Stimulated activated CD4-positive, alpha-beta T cell treated with anti-CD3 and anti-CD28 coated beads, Interleukin-1b, Interleukin-23, amount 100 ng/mL, for 4 hours (primary cell): ENCODE results near the gene GCK.

Experiments
- DNase-seq, 2 donors: peaks; one replicate each; pipeline ENCODE4 v3.0.0-alpha.2; 2020; ENCODE audit warnings: low read depth in 2 of 2

GCK gene

GRCh38 chr7:44103923-44104859 lies 85.0 kb downstream of the GCK start, which contains the start of gene AEBP1:
AEBP1 (plus strand) TSS chr7:44104345; CDS start chr7:44104666, 321 bp downstream.
- no peak for DNase-seq

DNA sequence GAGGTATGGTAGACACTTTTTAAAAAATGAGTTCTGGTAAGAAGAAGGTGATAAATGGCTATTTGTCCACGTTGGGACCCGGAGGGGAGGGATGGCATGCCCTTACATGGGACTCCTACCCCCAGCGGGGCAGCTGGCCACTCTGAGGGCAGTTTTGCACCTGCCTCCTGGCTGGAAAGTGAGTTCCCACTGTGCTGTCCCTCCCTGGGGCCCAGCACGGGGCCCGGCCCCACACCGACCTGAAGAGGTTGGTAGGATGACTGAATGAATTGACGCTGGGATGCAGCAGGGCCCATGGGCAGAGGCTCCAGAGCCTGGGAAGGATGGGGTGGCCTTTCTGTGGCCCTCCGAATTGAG lies 85.7 kb downstream of the GCK start:
- no peak for DNase-seq

- DNase-seq: no peak
Observed at GRCh38 chr7:44102846-44103565, 86.2 kb downstream of the GCK start.

DNA sequence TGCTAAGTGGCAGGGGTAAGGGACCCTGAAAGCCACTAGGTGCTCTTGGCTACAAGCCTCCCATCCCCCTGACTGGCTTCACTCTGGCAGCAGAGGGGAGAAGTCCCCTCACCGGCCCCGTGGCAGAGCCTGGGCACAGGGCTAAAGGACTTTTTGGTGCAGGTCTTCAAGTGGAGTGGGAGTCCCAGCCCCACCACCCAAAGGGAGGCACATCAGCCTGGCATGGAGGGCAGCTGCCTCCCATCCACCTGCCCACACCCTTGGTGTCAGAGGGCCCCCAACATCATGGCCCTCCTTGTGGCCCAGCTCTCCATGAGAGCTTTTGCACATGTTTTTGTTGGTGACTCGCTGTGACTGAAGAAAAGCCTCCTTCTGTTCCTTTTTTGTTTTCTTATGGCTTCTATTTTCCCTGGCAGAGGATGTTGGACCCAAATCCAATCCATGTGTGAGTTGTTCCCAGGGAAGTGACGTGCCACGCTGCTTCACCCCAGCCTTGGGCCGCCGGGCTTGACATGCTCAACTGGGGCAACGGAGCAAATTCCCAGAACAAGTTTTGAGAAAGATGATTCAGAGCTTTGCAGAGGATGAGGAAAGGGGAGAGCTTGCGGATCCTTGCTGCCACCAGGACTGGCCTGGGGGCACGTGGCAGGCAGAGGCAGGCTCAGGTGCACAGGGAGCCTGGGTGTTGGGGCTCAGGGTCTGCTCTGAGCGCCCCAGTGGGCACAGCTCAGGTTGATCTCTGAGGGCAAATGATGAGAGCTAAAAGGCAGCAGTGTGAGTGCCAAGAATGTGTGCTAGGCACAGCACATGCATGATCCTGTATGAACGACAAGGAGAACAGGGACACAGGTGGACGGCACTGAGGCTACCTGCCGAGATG lies 87.0 kb downstream of the GCK start:
- no peak for DNase-seq

- DNase-seq: no peak
Observed at GRCh38 chr7:44101303-44101965, 87.8 kb downstream of the GCK start.

DNA sequence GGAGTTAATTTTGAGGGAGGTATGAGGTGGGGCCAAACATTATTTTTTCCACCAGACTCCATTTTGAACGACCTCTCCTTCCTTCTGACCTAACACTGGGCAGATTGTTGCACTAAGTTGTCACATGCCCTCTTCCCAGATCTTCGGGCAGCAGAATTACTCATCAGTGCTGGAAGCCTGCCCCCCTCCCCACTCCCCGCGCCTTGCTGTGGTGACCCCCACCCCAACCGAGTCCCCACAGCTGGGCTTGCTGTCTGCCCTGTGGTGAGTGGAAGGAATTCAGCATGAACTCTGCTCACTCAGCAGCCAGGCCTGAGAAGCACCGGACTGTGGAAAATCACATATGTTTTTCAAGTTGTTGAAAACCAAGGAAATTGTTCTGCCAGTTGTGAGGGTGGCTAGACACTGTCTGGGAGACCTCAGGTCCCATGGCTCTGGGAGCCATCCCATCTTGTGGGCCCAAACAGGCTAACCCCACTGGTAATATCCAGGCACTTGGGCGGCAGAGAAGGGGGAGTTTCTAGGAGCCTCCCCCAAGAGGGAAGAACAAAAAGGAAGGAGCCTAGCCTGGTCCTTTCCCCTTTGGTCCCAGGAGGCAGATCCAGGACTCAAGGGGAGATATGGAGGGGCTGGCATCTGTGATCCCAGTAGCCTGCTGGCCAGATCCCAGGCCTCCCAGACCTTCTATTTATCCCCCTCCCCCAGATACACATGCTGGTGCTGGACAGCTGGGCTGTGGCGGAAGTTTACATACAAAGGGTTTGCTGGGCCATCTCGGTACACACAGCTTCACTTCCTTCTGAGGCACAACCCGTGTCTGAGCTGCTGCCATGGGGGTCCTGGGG lies 88.6 kb downstream of the GCK start:
- no peak for DNase-seq

GRCh38 chr7:44099669-44100068 lies 89.6 kb downstream of the GCK start:
- DNase-seq: no peak

DNA sequence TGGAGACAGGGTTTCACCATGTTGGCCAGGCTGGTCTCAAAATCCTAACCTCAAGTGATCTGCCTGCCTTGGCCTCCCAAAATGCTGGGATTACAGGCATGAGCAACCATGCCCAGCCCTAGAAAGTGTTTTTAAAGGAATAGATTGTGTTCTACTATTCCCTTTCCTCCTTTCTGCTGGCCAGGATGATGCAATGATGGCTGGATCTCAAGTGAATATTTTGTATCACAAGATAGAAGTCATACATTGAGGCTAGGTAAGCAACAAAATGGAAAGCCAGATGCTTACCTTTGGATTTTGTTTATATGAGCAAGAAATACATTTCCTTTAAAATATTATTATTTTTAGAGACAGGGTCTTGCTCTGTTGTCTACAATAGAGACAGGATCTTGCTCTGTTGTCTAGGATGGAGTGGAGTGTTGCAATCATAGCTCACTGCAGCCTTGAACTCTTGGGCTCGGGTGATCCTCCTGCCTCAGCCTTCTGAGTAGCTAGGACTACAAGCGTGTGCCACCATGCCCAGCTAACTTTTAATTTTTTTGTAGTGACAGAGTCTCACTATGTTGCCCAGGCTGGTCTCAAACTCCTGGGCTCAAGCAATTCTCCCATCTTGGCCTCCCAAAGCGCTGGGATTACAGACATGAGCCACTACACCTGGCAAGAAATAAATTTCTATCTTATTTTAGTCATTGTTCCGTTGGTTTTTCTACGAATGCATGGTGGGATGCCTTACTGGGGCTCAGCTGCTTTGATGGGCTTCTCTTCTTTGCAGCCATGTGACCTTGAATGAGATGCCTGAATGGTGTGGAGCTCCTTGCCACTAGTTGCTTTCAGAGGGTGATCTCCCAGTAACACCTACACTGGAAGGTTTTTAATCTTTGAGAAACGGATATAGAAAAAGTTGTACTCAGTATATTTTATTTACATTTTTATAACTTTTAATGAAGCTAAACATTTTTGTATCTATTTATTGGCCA lies 90.9 kb downstream of the GCK start:
- no peak for DNase-seq

DNA sequence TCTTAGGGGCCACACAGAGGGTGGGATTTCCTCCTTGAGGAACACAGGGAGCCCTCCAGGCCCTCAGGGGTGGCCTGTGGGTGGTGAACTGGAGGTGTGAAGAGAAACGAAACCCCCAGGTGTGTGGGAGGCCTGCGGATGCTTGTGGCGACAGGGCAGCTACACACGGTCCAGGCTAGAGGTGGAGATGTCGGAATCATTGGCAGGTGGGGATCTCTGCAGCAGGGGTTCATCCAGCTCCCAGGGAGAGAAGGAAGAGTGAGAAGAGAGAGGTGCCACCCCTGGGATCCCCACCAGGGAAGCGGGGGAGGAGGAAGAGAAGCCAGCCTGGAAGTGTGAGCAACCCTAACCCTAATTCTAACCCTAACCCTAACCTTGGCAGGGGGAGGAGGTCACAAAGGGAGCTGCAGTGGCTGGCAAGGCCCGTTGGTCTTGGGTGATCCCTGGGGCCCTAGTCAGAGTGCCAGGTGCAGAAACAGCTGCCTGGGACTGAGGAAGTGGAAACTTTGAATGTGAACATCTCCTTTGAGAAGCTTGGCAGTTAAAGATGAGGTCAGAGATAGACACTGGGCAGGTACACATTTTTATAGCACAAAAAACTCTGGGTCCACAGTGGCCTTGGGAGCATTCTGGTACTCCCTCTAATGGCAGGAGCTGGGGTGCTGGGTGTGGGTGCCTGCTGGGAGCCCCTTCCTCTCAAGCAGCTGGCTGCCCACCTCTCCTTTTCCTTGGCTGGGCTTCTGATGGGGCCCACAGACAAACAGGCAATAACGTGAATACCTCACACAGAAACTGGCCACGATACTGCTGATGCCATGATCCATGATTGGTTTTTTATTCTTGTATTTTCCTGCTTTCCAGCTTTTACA lies 91.9 kb downstream of the GCK start:
- no peak for DNase-seq

DNA sequence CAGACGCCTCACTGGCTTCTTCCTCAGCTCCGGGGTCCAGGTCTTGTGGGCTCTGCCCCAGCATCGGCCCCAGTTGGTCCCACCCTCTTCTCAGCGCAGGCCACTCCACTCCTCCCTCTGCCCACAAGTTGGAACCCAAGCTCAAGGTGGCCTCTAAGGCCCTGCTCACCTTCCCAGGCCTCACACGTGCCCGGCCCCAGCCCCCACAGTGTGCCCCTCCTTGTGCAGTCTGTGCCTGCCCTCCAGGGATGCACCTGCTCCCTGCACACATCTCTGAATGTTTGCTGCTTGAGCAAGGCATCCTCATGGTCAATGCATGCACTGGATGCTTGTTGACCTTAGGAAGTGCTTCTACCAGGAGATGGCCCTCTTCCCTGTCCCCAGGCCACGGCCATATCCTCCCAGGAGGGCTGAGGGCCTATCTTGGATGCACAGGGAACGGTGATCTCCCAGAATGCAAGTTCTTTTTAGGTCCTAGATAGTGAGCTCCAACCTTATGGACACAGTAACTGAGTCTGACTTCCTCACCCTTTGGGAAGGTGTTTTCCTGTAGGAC lies 92.8 kb downstream of the GCK start:
- no peak for DNase-seq

GRCh38 chr7:44095781-44096180 lies 93.5 kb downstream of the GCK start:
- DNase-seq: no peak

DNA sequence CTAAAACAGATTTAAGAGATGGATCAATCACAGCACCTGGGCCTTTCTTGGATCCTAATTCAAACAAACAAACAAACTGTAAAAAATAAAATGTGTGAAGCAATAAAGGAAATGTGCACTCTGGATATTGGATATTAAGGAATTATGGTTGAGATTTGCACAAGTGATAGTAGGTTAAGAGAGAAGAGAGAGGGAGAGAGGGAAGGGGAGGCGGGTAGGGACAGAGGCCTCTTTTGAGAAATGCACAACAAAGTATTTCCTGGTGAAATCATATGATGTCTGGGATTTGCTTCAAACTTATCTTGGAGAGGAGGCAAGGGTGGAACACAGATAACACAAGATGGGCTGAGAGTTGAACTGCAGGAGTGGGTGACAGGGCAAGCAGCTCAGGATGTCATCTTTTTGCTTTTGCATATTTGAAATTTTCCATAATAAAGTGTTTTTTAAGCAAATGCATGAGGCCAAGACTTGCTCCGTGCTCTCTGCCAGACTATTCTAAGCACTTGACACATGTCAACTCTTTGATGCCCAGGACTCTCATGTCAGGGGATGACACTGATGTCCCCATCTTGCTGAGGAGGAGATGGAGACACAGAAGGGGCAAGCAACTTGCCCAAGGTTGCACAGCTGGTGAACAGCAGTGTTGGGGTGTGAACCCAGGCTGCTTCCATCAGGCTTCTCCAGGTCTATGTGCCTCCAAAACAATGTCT lies 94.2 kb downstream of the GCK start:
- DNase-seq: no peak

GRCh38 chr7:44094365-44094764 lies 94.9 kb downstream of the GCK start:
- no peak for DNase-seq
